Measurements from ENCODE around the gene POLA1. TPM values are rescaled to one million over a fixed set of nuclear protein-coding genes. Genes with fewer than 3 reads are reported as not detected.
A peak's percentile ranks its signal among the peaks of the same experiment; 100 is the strongest.

POLA1 gene
- total and polyA plus RNA-seq, 4 experiments from 2014 or later: 4.9 to 9.1 (median 7.0) TPM

GRCh38 chrX:24672701-24673190, 21.0 kb upstream of the POLA1 start:
- no peaks in the 10 kb centered on the region for H3K4me1 Mint-ChIP-seq
- Histone ChIP-seq H3K27me3 (ENCODE audit: insufficient read depth, low read length) (no peaks in the 10 kb centered on the region), H3K36me3 (ENCODE audit: insufficient read depth, low read length) (no peaks in the 10 kb centered on the region), H3K4me3 (ENCODE audit: low read length in 2 of 2) (no peak overlapping the region), H3K4me1 (ENCODE audit: insufficient read depth, low read length) (no peaks in the 10 kb centered on the region), H3K27ac (ENCODE audit: low read depth, low read length) (no peak overlapping the region), H3K9me3 (ENCODE audit: control insufficient read depth in 1 of 2, low read length in 2 of 2) (no peaks in the 10 kb centered on the region)
- H3K9me3 Mint-ChIP-seq: peaks cover 0 to 3% (median 0%) of the 10 kb centered on the region in 8 donors
- peaks cover 0 to 2% of the 10 kb centered on the region in 2 donors for H3K27me3 Mint-ChIP-seq
- intact Hi-C loops (cut with micrococcal nuclease): no loop called here
- POLR2A ChIA-PET (ENCODE audit: partially characterized antibody): no interaction called here
- CTCF ChIA-PET (ENCODE audit: partially characterized antibody): no interaction called here
- H3K4me3 Mint-ChIP-seq: no peak overlapping the region
- no peak overlapping the region for H3K27ac Mint-ChIP-seq
- DNase-seq: no peak
- no peaks in the 10 kb centered on the region for H3K36me3 Mint-ChIP-seq

- Histone ChIP-seq H3K27ac (ENCODE audit: low read depth, low read length) (no peak overlapping the region), H3K9me3 (ENCODE audit: control insufficient read depth in 1 of 2, low read length in 2 of 2) (no peaks in the 10 kb centered on the region), H3K4me1 (ENCODE audit: insufficient read depth, low read length) (no peaks in the 10 kb centered on the region), H3K27me3 (ENCODE audit: insufficient read depth, low read length) (no peaks in the 10 kb centered on the region), H3K4me3 (ENCODE audit: low read length in 2 of 2) (no peak overlapping the region), H3K36me3 (ENCODE audit: insufficient read depth, low read length) (no peaks in the 10 kb centered on the region)
- intact Hi-C loops (cut with micrococcal nuclease): no loop called here
- H3K27ac Mint-ChIP-seq: no peak overlapping the region
- H3K27me3 Mint-ChIP-seq: peaks cover 0 to 2% of the 10 kb centered on the region in 2 donors
- no peaks in the 10 kb centered on the region for H3K4me1 Mint-ChIP-seq
- POLR2A ChIA-PET (ENCODE audit: partially characterized antibody): no interaction called here
- H3K9me3 Mint-ChIP-seq: peaks cover 0 to 3% (median 0%) of the 10 kb centered on the region in 8 donors
- no peak for DNase-seq
- no peak overlapping the region for H3K4me3 Mint-ChIP-seq
- no peaks in the 10 kb centered on the region for H3K36me3 Mint-ChIP-seq
- CTCF ChIA-PET (ENCODE audit: partially characterized antibody): interaction anchor here (0.7 kb wide), 1 partner anchor 23 kb away, joined by 3 read pairs; no protein-coding TSS in a partner anchor
Observed at GRCh38 chrX:24673424-24673823, 20.3 kb upstream of the POLA1 start.

GRCh38 chrX:24676403-24677024, 17.2 kb upstream of the POLA1 start:
- POLR2A ChIA-PET (ENCODE audit: partially characterized antibody): no interaction called here
- peak in 3 of 5 donors; percentile 8 to 14 (median 13) for DNase-seq
- H3K36me3 ChIP-seq (ENCODE audit: insufficient read depth, low read length): no peaks in the 10 kb centered on the region
- H3K27me3 ChIP-seq (ENCODE audit: insufficient read depth, low read length): no peaks in the 10 kb centered on the region
- Mint-ChIP-seq H3K27ac (no peak overlapping the region), H3K9me3 (peaks cover 0 to 5% (median 0%) of the 10 kb centered on the region in 8 donors), H3K27me3 (peaks cover 0 to 2% of the 10 kb centered on the region in 2 donors), H3K36me3 (no peaks in the 10 kb centered on the region), H3K4me3 (no peak overlapping the region), H3K4me1 (no peaks in the 10 kb centered on the region)
- H3K4me3 ChIP-seq (ENCODE audit: low read length in 2 of 2): no peak overlapping the region
- no peaks in the 10 kb centered on the region for H3K9me3 ChIP-seq (ENCODE audit: control insufficient read depth in 1 of 2, low read length in 2 of 2)
- intact Hi-C loops (cut with micrococcal nuclease): no loop called here
- H3K4me1 ChIP-seq (ENCODE audit: insufficient read depth, low read length): no peaks in the 10 kb centered on the region
- CTCF ChIA-PET (ENCODE audit: partially characterized antibody): interaction anchor here (0.9 to 1.5 kb wide), 4 partner anchors 15 to 26 kb away, joined by 3 to 5 read pairs (median 4); no protein-coding TSS in a partner anchor
- H3K27ac ChIP-seq (ENCODE audit: low read depth, low read length): no peak overlapping the region

GRCh38 chrX:24682739-24683432, 10.8 kb upstream of the POLA1 start:
- ChIA-PET CTCF (ENCODE audit: partially characterized antibody) (interaction anchor here (0.6 kb wide), 1 partner anchor 8 kb away, joined by 3 read pairs; no protein-coding TSS in a partner anchor), POLR2A (ENCODE audit: partially characterized antibody) (no interaction called here)
- Mint-ChIP-seq H3K4me1 (no peaks in the 10 kb centered on the region), H3K27me3 (no peaks in the 10 kb centered on the region), H3K27ac (no peak overlapping the region), H3K36me3 (no peaks in the 10 kb centered on the region), H3K4me3 (no peak overlapping the region), H3K9me3 (peaks cover 0 to 1% (median 0%) of the 10 kb centered on the region in 8 donors)
- Histone ChIP-seq H3K27ac (ENCODE audit: low read depth, low read length) (no peak overlapping the region), H3K4me1 (ENCODE audit: insufficient read depth, low read length) (no peaks in the 10 kb centered on the region), H3K27me3 (ENCODE audit: insufficient read depth, low read length) (no peaks in the 10 kb centered on the region), H3K9me3 (ENCODE audit: control insufficient read depth in 1 of 2, low read length in 2 of 2) (no peaks in the 10 kb centered on the region), H3K36me3 (ENCODE audit: insufficient read depth, low read length) (no peaks in the 10 kb centered on the region), H3K4me3 (ENCODE audit: low read length in 2 of 2) (no peak overlapping the region)
- DNase-seq: no peak
- intact Hi-C loops (cut with micrococcal nuclease): no loop called here

GRCh38 chrX:24684048-24684447, 9.7 kb upstream of the POLA1 start:
- H3K27ac ChIP-seq (ENCODE audit: low read depth, low read length): no peak overlapping the region
- intact Hi-C loops (cut with micrococcal nuclease): no loop called here
- Mint-ChIP-seq H3K27me3 (no peaks in the 10 kb centered on the region), H3K36me3 (no peaks in the 10 kb centered on the region), H3K4me1 (no peaks in the 10 kb centered on the region), H3K27ac (no peak overlapping the region), H3K4me3 (no peak overlapping the region), H3K9me3 (no peaks in the 10 kb centered on the region)
- CTCF ChIA-PET (ENCODE audit: partially characterized antibody): no interaction called here
- no peak for DNase-seq
- POLR2A ChIA-PET (ENCODE audit: partially characterized antibody): no interaction called here
- no peak overlapping the region for H3K4me3 ChIP-seq (ENCODE audit: low read length in 2 of 2)
- H3K36me3 ChIP-seq (ENCODE audit: insufficient read depth, low read length): no peaks in the 10 kb centered on the region
- no peaks in the 10 kb centered on the region for H3K4me1 ChIP-seq (ENCODE audit: insufficient read depth, low read length)
- no peaks in the 10 kb centered on the region for H3K27me3 ChIP-seq (ENCODE audit: insufficient read depth, low read length)
- no peaks in the 10 kb centered on the region for H3K9me3 ChIP-seq (ENCODE audit: control insufficient read depth in 1 of 2, low read length in 2 of 2)

GRCh38 chrX:24692305-24692704, 1.4 kb upstream of the POLA1 start:
- H3K4me1 ChIP-seq (ENCODE audit: insufficient read depth, low read length): peaks cover 12% of the 10 kb centered on the region

GRCh38 chrX:24694825-24695224, 1.1 kb downstream of the POLA1 start:
- Mint-ChIP-seq H3K4me3 (peak overlapping the region; percentile 26 to 92 (median 92)), H3K36me3 (peaks cover 0 to 6% of the 10 kb centered on the region in 2 donors), H3K27me3 (no peaks in the 10 kb centered on the region), H3K4me1 (peaks cover 6 to 27% (median 16%) of the 10 kb centered on the region in 4 donors), H3K27ac (peak overlapping the region in 1 of 7 donors; percentile 64), H3K9me3 (no peaks in the 10 kb centered on the region)
- intact Hi-C loops (cut with micrococcal nuclease): no loop called here
- no peaks in the 10 kb centered on the region for H3K36me3 ChIP-seq (ENCODE audit: insufficient read depth, low read length)
- H3K4me3 ChIP-seq (ENCODE audit: low read length in 2 of 2): peak overlapping the region in 1 of 2 donors; percentile 67
- H3K9me3 ChIP-seq (ENCODE audit: control insufficient read depth in 1 of 2, low read length in 2 of 2): no peaks in the 10 kb centered on the region
- ChIA-PET POLR2A (ENCODE audit: partially characterized antibody) (no interaction called here), CTCF (ENCODE audit: partially characterized antibody) (no interaction called here)
- peaks cover 12% of the 10 kb centered on the region for H3K4me1 ChIP-seq (ENCODE audit: insufficient read depth, low read length)
- H3K27ac ChIP-seq (ENCODE audit: low read depth, low read length): no peak overlapping the region
- DNase-seq: no peak
- H3K27me3 ChIP-seq (ENCODE audit: insufficient read depth, low read length): no peaks in the 10 kb centered on the region

More at GRCh38 chrX:24692305-24692704, 1.4 kb upstream of the POLA1 start:
- Mint-ChIP-seq H3K27ac (no peak overlapping the region), H3K27me3 (no peaks in the 10 kb centered on the region), H3K4me1 (peaks cover 6 to 27% (median 16%) of the 10 kb centered on the region in 4 donors), H3K9me3 (no peaks in the 10 kb centered on the region), H3K4me3 (peak overlapping the region in 5 of 8 donors; percentile 8 to 88 (median 25)), H3K36me3 (peaks cover 0 to 3% of the 10 kb centered on the region in 2 donors)
- intact Hi-C loops (cut with micrococcal nuclease): no loop called here
- ChIA-PET CTCF (ENCODE audit: partially characterized antibody) (no interaction called here), POLR2A (ENCODE audit: partially characterized antibody) (no interaction called here)
- Histone ChIP-seq H3K27me3 (ENCODE audit: insufficient read depth, low read length) (no peaks in the 10 kb centered on the region), H3K27ac (ENCODE audit: low read depth, low read length) (no peak overlapping the region), H3K36me3 (ENCODE audit: insufficient read depth, low read length) (no peaks in the 10 kb centered on the region), H3K9me3 (ENCODE audit: control insufficient read depth in 1 of 2, low read length in 2 of 2) (no peaks in the 10 kb centered on the region), H3K4me3 (ENCODE audit: low read length in 2 of 2) (no peak overlapping the region)
- DNase-seq: no peak

Data from CD4-positive, alpha-beta memory T cell (primary cell).